Measurements from ENCODE around the gene DLX1.

DLX1 gene

DNA sequence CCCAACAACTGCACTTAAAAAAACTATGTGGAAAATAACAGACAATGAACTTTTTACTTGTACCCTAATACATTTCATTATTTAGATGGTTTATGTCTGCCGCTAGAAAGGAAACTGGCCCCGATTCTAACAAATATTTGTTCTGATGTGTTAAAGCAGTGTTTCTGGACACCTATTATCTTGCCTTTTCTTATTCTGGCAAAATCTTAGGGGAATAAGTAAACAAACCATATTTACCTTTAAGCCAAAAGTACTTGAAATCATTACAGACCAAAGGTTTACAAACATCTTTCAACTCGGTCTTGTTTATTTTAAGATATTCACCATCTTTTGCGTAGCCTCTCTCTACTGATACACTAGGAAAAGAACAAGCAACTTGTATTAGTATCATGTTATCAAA, 11.8 kb upstream of the DLX1 start:
- POLR2A ChIA-PET, result interaction anchor here (1.3 to 2.6 kb wide), 2 partner anchors 12 to 22 kb away, joined by 3 to 8 read pairs; partner anchors contain the start of gene DLX1
- Histone ChIP-seq H3K36me3 (ENCODE audit: control insufficient read depth in 2 of 2, insufficient read depth in 1 of 2, low read length in 2 of 2) (no peaks in the 10 kb centered on the region), H3K4me3 (ENCODE audit: low read depth, low read length) (no peak overlapping the region), H3K9me3 (ENCODE audit: control insufficient read depth, insufficient read depth, low read depth, low read length) (no peaks in the 10 kb centered on the region), H3K4me1 (ENCODE audit: control insufficient read depth, insufficient read depth, low read length) (peaks cover 6% of the 10 kb centered on the region; the same call in 1 of the 2 replicates), H3K27ac (ENCODE audit: extremely low read depth, low read depth, low read length) (no peak overlapping the region)
- TF ChIP-seq, protein P1, sequence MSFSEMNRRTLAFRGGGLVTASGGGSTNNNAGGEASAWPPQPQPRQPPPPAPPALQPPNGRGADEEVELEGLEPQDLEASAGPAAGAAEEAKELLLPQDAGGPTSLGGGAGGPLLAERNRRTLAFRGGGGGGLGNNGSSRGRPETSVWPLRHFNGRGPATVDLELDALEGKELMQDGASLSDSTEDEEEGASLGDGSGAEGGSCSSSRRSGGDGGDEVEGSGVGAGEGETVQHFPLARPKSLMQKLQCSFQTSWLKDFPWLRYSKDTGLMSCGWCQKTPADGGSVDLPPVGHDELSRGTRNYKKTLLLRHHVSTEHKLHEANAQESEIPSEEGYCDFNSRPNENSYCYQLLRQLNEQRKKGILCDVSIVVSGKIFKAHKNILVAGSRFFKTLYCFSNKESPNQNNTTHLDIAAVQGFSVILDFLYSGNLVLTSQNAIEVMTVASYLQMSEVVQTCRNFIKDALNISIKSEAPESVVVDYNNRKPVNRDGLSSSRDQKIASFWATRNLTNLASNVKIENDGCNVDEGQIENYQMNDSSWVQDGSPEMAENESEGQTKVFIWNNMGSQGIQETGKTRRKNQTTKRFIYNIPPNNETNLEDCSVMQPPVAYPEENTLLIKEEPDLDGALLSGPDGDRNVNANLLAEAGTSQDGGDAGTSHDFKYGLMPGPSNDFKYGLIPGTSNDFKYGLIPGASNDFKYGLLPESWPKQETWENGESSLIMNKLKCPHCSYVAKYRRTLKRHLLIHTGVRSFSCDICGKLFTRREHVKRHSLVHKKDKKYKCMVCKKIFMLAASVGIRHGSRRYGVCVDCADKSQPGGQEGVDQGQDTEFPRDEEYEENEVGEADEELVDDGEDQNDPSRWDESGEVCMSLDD (tag by site-specific recombination; IDR thresholded peaks at IDR 0.05), result no peak
- TF ChIP-seq GLIS1 (tag by site-specific recombination; IDR thresholded peaks at IDR 0.05) (no peak), KLF8 (tag by site-specific recombination; IDR thresholded peaks at IDR 0.05) (no peak), ZFP3 (tag by site-specific recombination; IDR thresholded peaks at IDR 0.05; ENCODE audit: low read depth) (no peak), ZNF558 (tag by site-specific recombination; IDR thresholded peaks at IDR 0.05) (no peak)
- CTCF ChIA-PET, result no interaction called here

DNA sequence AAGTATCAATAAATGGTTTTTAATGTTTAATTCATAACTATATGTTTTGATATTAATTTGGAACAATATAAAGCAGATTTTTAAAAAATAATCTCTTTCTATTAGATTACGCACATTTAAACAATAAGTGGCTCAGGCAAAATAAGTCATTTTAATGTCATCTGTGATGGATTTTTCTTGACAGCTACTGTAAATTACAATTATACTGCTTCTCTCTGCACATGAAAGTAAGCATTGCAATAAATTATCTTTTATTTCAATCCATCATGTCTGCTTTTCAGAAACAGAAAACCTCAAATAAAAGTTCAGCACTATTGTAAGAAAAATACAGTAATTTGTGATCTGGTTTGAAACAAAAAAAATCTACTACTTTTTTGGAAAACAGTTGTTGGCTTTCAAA, 11.1 kb upstream of the DLX1 start:
- POLR2A ChIA-PET, result interaction anchor here (2.6 kb wide), 1 partner anchor 11 kb away, joined by 8 read pairs; the partner anchor contains the start of gene DLX1

DNA sequence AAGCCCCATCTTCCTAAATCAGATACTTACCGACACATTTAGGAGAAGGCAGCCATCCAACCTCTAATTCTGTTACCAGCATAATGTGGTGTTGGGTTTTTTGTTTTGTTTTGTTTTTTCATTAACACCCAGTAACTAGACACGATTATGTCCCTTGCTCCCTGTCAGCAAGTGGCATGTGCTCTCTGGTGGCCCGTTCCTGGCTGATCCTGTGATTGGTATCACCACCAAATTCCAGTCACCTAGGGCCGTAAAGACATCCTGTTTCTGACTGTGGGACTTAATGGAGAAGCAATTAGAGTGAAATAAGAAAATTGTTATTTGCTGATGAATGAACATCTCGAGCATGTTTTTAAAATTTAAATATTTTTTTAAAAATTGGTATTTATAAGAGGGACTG, 5.9 kb upstream of the DLX1 start:
- Histone ChIP-seq H3K4me3 (ENCODE audit: low read depth, low read length) (no peak overlapping the region), H3K9me3 (ENCODE audit: control insufficient read depth, insufficient read depth, low read depth, low read length) (no peaks in the 10 kb centered on the region), H3K36me3 (ENCODE audit: control insufficient read depth in 2 of 2, insufficient read depth in 1 of 2, low read length in 2 of 2) (no peaks in the 10 kb centered on the region), H3K4me1 (ENCODE audit: control insufficient read depth, insufficient read depth, low read length) (no peaks in the 10 kb centered on the region; the same call in none of the 2 replicates), H3K27ac (ENCODE audit: extremely low read depth, low read depth, low read length) (no peak overlapping the region)
- ChIA-PET CTCF (no interaction called here), POLR2A (no interaction called here)
- TF ChIP-seq, protein P2, sequence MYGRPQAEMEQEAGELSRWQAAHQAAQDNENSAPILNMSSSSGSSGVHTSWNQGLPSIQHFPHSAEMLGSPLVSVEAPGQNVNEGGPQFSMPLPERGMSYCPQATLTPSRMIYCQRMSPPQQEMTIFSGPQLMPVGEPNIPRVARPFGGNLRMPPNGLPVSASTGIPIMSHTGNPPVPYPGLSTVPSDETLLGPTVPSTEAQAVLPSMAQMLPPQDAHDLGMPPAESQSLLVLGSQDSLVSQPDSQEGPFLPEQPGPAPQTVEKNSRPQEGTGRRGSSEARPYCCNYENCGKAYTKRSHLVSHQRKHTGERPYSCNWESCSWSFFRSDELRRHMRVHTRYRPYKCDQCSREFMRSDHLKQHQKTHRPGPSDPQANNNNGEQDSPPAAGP (tag by site-specific recombination; IDR thresholded peaks at IDR 0.05), result no peak
- TF ChIP-seq KLF9 (tag by site-specific recombination; IDR thresholded peaks at IDR 0.05; ENCODE audit: low read depth) (no peak), ZNF768 (tag by site-specific recombination; IDR thresholded peaks at IDR 0.05) (no peak), ZBTB48 (tag by site-specific recombination; IDR thresholded peaks at IDR 0.05) (no peak), MZF1 (tag by site-specific recombination; IDR thresholded peaks at IDR 0.05; ENCODE audit: borderline replicate concordance) (no peak), KLF16 (tag by site-specific recombination; IDR thresholded peaks at IDR 0.05) (no peak), ZNF416 (tag by site-specific recombination; IDR thresholded peaks at IDR 0.05) (no peak), KLF8 (tag by site-specific recombination; IDR thresholded peaks at IDR 0.05) (no peak), GFI1B (tag by site-specific recombination; IDR thresholded peaks at IDR 0.05) (no peak), ZBTB1 (tag by site-specific recombination; IDR thresholded peaks at IDR 0.05) (no peak), KLF7 (tag by site-specific recombination; IDR thresholded peaks at IDR 0.05; ENCODE audit: borderline replicate concordance) (no peak), ZNF133 (tag by site-specific recombination; IDR thresholded peaks at IDR 0.05) (no peak), SCRT2 (tag by site-specific recombination; IDR thresholded peaks at IDR 0.05) (no peak)
- TF ChIP-seq, protein P3, sequence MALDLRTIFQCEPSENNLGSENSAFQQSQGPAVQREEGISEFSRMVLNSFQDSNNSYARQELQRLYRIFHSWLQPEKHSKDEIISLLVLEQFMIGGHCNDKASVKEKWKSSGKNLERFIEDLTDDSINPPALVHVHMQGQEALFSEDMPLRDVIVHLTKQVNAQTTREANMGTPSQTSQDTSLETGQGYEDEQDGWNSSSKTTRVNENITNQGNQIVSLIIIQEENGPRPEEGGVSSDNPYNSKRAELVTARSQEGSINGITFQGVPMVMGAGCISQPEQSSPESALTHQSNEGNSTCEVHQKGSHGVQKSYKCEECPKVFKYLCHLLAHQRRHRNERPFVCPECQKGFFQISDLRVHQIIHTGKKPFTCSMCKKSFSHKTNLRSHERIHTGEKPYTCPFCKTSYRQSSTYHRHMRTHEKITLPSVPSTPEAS (tag by site-specific recombination; IDR thresholded peaks at IDR 0.05), result no peak
- TF ChIP-seq, protein P4, sequence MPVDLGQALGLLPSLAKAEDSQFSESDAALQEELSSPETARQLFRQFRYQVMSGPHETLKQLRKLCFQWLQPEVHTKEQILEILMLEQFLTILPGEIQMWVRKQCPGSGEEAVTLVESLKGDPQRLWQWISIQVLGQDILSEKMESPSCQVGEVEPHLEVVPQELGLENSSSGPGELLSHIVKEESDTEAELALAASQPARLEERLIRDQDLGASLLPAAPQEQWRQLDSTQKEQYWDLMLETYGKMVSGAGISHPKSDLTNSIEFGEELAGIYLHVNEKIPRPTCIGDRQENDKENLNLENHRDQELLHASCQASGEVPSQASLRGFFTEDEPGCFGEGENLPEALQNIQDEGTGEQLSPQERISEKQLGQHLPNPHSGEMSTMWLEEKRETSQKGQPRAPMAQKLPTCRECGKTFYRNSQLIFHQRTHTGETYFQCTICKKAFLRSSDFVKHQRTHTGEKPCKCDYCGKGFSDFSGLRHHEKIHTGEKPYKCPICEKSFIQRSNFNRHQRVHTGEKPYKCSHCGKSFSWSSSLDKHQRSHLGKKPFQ (tag by site-specific recombination; IDR thresholded peaks at IDR 0.05), result no peak

More for the DNA sequence above, 11.1 kb upstream of the DLX1 start:
- H3K27ac ChIP-seq (ENCODE audit: extremely low read depth, low read depth, low read length), result no peak overlapping the region
- H3K4me3 ChIP-seq (ENCODE audit: low read depth, low read length), result no peak overlapping the region
- H3K9me3 ChIP-seq (ENCODE audit: control insufficient read depth, insufficient read depth, low read depth, low read length), result no peaks in the 10 kb centered on the region
- TF ChIP-seq, protein P5, sequence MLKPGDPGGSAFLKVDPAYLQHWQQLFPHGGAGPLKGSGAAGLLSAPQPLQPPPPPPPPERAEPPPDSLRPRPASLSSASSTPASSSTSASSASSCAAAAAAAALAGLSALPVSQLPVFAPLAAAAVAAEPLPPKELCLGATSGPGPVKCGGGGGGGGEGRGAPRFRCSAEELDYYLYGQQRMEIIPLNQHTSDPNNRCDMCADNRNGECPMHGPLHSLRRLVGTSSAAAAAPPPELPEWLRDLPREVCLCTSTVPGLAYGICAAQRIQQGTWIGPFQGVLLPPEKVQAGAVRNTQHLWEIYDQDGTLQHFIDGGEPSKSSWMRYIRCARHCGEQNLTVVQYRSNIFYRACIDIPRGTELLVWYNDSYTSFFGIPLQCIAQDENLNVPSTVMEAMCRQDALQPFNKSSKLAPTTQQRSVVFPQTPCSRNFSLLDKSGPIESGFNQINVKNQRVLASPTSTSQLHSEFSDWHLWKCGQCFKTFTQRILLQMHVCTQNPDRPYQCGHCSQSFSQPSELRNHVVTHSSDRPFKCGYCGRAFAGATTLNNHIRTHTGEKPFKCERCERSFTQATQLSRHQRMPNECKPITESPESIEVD (tag by site-specific recombination; IDR thresholded peaks at IDR 0.05), result peak; percentile 81
- no peak for TF ChIP-seq ZNF211 (tag by site-specific recombination; IDR thresholded peaks at IDR 0.05; ENCODE audit: low read depth)
- TF ChIP-seq, protein P6, sequence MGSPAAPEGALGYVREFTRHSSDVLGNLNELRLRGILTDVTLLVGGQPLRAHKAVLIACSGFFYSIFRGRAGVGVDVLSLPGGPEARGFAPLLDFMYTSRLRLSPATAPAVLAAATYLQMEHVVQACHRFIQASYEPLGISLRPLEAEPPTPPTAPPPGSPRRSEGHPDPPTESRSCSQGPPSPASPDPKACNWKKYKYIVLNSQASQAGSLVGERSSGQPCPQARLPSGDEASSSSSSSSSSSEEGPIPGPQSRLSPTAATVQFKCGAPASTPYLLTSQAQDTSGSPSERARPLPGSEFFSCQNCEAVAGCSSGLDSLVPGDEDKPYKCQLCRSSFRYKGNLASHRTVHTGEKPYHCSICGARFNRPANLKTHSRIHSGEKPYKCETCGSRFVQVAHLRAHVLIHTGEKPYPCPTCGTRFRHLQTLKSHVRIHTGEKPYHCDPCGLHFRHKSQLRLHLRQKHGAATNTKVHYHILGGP (tag by site-specific recombination; IDR thresholded peaks at IDR 0.05), result peak; percentile 21; the same call in 1 of the 2 replicates
- peaks cover 6% of the 10 kb centered on the region; the same call in 1 of the 2 replicates for H3K4me1 ChIP-seq (ENCODE audit: control insufficient read depth, insufficient read depth, low read length)
- CTCF ChIA-PET, result no interaction called here
- no peaks in the 10 kb centered on the region for H3K36me3 ChIP-seq (ENCODE audit: control insufficient read depth in 2 of 2, insufficient read depth in 1 of 2, low read length in 2 of 2)
